ENCODE results near the gene OSBPL5.

The OSBPL5 gene

DNA sequence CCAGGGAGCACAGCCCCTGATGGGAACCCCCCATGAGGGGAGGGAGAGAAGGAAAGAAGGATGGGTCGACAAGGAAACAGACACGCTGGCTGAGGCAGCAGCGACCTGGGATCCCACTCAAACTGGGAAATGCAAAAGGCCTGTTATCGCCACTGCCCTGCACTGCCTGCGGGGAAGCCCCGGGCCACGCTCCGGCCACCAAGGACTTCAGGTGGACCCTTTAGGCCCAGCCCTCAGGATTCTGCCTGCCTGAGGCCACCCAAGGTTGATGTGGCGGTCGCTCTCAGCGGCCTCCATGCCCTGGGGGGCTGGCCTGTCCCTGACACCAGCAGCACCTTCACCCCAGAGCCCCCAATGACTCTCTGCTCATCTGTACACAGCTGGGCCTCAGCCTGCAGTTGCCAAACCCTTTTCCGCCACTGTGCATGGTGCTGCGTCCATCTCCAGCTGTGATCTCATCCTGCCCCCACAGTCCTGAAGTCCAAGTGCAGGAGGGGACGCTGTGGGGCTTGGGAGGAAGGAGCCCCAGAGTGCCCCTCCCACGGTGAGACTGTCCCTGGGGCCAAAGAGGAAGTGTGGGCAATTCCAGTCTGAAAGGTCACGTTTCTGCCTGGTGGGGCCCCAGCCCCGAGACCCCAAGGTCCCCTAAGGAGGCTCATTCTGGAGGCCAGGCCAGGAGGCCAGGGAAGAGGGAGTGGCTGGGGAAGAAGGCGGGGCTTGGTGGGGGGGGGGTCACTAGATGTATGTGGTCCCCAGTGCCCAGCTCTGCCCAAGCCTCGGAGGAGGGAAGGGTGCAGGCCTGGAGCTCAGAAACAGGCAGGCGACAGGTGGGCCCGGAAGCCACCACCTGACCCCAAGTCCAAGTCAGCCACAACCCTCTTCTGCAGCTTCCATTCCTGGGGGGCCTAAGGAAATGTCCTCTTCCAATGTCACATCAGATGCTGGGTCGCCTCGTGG lies 31.6 kb downstream of the OSBPL5 start:
- Mint-ChIP-seq H3K27ac (no peak overlapping the region), H3K4me1 (ENCODE audit: low read depth) (no peaks in the 10 kb centered on the region)

DNA sequence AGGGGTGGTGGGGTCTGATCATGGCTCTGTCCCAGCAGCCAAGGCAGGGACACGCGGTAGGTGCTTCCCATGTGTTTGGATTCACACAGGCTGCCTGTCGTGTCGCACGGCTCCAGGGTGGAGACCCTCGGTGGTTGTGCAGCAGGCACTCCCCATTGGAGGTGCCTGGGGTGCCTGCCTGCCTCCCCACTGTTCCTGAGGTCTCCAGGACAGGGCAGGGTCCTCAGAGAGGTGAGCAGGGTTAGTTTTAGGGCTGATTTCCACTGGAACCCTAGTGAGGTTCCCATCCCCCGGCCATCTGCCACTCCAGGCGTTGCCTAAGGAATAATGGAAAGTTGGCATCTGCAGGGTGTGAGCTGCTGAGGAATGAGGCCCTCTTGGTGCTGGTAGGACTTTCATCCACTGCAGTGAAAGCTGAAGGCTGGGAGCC lies 32.3 kb downstream of the OSBPL5 start:
- Mint-ChIP-seq H3K36me3 (ENCODE audit: low read depth) (no peaks in the 10 kb centered on the region), H3K4me1 (ENCODE audit: low read depth) (no peaks in the 10 kb centered on the region), H3K4me3 (no peak overlapping the region), H3K9me3 (no peaks in the 10 kb centered on the region), H3K27me3 (ENCODE audit: low read depth) (no peaks in the 10 kb centered on the region), H3K27ac (no peak overlapping the region)

More for the DNA sequence above, 31.6 kb downstream of the OSBPL5 start:
- H3K27me3 Mint-ChIP-seq (ENCODE audit: low read depth): no peaks in the 10 kb centered on the region
- H3K9me3 Mint-ChIP-seq: no peaks in the 10 kb centered on the region
- no peak overlapping the region for H3K4me3 Mint-ChIP-seq
- H3K36me3 Mint-ChIP-seq (ENCODE audit: low read depth): no peaks in the 10 kb centered on the region

DNA sequence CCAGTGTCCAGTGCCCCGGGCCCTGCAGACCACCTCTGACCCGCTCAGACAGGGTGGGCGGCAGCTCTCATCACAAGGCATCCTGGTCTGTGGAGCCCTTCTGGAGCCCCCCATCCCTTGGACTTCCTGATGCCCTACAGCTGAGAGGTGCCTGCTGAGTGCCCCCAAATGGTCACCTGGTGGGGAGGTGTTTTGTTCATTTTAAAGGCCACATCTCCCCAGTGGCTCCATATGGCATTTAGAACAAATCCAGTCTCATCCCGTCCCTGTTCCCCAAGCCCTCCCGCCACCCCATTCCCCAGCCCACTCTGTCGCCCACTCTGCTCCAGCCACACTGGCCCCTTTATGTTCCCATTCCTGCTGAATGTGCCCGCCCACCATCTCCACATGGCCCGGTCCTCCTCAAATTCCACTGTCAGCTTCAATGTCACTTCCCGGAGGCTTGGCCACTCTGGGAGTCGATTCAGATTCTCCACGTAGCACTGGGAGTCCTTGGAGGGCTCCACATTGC lies 32.8 kb downstream of the OSBPL5 start:
- H3K36me3 Mint-ChIP-seq (ENCODE audit: low read depth): no peaks in the 10 kb centered on the region
- H3K9me3 Mint-ChIP-seq: no peaks in the 10 kb centered on the region
- no peak overlapping the region for H3K4me3 Mint-ChIP-seq
- H3K4me1 Mint-ChIP-seq (ENCODE audit: low read depth): no peaks in the 10 kb centered on the region
- H3K27me3 Mint-ChIP-seq (ENCODE audit: low read depth): no peaks in the 10 kb centered on the region
- H3K27ac Mint-ChIP-seq: no peak overlapping the region

DNA sequence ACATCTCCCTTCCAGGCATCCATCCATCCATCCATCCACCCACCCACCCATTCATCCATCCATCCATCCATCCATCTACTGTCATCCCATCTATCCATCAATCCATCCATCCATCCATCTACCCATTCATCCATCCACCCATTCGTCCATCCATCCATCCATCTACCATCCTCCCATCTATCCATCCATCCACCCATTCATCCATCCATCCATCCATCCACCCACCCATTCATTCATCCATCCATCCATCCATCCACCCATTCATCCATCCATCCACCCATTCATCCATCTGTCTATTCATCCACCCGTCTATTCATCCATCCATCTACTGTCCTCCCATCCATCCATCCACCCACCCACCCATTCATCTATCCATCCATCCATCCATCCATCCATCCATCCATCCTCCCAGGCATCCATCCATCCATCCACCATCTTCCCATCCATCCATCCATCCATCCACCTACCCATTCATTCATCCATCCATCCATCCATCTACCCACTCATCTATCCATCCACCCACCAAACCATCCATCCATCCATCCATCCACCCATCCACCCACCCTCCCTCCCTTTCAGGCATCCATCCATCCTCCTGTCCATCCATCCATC lies 33.7 kb downstream of the OSBPL5 start:
- no peak overlapping the region for H3K27ac Mint-ChIP-seq
- H3K4me1 Mint-ChIP-seq (ENCODE audit: low read depth): no peaks in the 10 kb centered on the region
- H3K4me3 Mint-ChIP-seq: no peak overlapping the region
- H3K9me3 Mint-ChIP-seq: no peaks in the 10 kb centered on the region
- H3K27me3 Mint-ChIP-seq (ENCODE audit: low read depth): no peaks in the 10 kb centered on the region
- H3K36me3 Mint-ChIP-seq (ENCODE audit: low read depth): no peaks in the 10 kb centered on the region

DNA sequence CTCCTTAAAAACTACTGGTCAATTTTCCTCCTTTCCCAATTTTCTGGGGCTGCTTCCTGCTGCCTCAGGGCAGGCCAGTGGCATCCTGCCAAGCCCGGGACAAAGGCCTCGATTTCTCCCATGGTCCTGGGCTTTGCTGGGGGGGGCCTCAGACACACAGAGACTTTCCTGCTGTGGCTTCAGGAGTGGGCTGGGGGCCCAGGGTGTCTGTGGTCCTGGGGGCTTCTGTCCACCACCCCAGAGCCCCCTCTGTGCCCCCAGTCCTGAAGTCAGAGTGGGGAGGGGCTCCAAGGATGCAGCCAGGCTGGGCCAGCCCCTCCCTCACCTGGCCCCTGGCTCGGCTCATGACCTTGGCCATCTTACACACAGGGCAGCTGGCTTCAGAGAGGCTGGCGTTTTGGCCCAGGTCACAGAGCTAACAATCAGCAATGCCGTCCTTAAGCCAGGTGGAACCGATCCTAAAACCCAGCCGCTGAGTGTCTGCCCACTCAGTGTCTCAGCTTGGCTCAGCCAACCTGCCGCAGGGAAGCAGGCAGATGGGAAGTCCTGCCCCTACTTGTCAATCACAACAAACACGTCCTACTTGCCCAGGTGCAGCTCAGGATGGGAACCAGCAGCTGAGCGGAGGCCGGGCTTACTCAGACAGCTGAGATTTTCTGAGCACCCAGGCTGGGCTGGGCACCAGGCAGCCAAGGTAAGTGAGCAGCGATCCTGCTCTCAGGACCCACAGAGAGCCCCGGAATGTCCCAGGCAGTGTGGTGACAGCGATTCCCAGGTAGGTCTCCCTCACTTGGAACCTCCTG lies 34.6 kb downstream of the OSBPL5 start:
- Mint-ChIP-seq H3K27ac (no peak overlapping the region), H3K9me3 (no peaks in the 10 kb centered on the region), H3K36me3 (ENCODE audit: low read depth) (no peaks in the 10 kb centered on the region), H3K4me1 (ENCODE audit: low read depth) (no peaks in the 10 kb centered on the region), H3K27me3 (ENCODE audit: low read depth) (no peaks in the 10 kb centered on the region), H3K4me3 (no peak overlapping the region)

DNA sequence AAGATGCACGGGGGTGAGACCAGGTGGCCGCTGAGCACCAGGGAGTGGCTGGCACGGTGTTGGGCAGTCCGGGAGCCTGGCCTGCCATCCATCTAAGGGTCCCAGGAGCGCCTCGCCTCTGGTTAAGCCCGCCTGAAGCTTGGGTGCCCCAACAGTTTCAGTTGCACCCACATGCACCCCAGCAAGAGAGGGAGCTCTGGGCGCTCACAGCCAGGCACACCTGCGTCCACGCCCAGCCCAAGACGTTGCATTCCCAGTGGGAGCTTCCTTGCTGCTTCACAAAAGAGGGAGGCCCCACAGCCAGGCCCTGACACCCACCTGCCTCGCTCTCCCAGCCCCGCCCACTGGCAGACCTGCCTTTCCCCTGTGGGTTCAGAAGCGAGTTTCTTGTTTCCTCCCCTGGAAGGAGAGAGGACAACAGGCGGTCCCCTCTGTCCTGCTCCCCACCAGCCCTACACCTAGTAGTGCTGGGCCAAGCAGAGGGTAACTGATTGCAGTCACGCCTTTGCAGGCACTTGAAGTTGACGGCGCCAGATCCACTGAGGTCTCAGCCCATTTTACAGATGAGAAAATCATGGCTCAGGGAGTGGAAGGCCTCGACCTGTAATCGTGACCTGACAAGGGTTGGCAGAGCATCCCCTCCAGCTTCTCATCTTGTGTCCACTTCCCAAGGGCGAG lies 35.4 kb downstream of the OSBPL5 start:
- H3K4me3 Mint-ChIP-seq: no peak overlapping the region
- H3K27me3 Mint-ChIP-seq (ENCODE audit: low read depth): no peaks in the 10 kb centered on the region
- H3K4me1 Mint-ChIP-seq (ENCODE audit: low read depth): no peaks in the 10 kb centered on the region
- no peak overlapping the region for H3K27ac Mint-ChIP-seq
- no peaks in the 10 kb centered on the region for H3K9me3 Mint-ChIP-seq
- H3K36me3 Mint-ChIP-seq (ENCODE audit: low read depth): no peaks in the 10 kb centered on the region

DNA sequence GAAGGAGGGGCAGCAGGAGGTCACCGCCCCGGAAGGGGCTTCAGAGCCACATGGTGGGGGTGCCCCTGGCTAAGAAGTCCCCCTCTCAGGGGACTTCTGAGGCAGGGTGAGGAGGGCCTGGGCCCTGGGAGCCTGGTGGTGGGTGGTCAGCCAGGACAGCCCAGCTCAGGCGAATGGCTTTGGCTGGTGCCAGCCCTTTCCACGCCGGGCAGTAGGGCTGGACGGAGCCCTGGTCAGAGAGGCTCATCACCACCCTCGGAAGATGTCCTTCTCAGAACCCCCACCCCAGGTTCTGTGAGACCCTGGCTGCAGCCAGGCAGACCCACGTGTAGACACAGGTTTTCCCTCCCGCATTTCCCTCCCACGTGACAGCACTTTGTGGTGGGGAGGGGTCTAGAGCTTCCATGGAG lies 35.9 kb downstream of the OSBPL5 start:
- no peak overlapping the region for H3K4me3 Mint-ChIP-seq
- H3K9me3 Mint-ChIP-seq: no peaks in the 10 kb centered on the region
- no peaks in the 10 kb centered on the region for H3K36me3 Mint-ChIP-seq (ENCODE audit: low read depth)
- no peaks in the 10 kb centered on the region for H3K27me3 Mint-ChIP-seq (ENCODE audit: low read depth)
- H3K27ac Mint-ChIP-seq: no peak overlapping the region
- H3K4me1 Mint-ChIP-seq (ENCODE audit: low read depth): no peaks in the 10 kb centered on the region

DNA sequence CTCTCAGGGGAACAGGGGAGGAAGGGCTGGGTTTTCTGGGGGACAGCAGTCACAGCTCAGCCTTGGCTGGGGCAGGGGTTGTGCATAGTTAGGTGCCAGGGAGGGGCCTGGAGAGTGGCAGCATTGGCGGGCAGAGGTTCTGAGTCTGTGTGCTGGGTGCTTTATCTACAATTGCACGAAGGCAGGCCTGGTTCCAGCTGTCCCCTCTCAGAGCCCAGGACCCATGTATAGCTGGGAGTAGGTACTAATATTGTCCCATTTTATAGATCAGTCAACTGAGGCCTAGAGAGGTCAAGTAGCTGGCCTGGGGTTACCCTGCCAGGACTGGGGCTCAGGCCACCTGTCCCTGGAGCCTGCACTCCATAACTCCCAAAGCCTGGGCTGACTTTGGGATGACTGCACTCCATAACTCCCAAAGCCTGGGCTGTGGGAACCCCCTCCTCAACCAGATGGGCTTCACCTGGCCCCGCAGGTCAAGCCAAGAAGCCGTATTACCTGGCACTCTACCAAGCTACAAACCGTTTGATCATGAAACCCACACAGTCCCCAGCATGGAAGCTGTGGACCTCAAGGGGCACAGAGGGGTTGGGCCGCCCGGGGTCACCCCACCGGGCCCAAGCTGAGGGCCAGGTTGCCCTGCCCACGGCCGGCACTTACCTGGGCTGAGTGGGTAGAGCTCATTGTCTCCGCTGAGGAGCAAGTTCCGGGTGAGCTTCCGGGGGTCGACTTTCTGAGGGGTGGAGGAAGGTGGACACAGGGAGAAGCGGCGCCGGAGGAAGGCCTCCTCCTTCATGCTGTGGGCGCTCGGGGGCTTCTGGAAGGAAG lies 36.5 kb downstream of the OSBPL5 start:
- H3K4me1 Mint-ChIP-seq (ENCODE audit: low read depth): no peaks in the 10 kb centered on the region
- no peak overlapping the region for H3K4me3 Mint-ChIP-seq
- no peaks in the 10 kb centered on the region for H3K9me3 Mint-ChIP-seq
- H3K27me3 Mint-ChIP-seq (ENCODE audit: low read depth): no peaks in the 10 kb centered on the region
- no peaks in the 10 kb centered on the region for H3K36me3 Mint-ChIP-seq (ENCODE audit: low read depth)
- no peak overlapping the region for H3K27ac Mint-ChIP-seq

DNA sequence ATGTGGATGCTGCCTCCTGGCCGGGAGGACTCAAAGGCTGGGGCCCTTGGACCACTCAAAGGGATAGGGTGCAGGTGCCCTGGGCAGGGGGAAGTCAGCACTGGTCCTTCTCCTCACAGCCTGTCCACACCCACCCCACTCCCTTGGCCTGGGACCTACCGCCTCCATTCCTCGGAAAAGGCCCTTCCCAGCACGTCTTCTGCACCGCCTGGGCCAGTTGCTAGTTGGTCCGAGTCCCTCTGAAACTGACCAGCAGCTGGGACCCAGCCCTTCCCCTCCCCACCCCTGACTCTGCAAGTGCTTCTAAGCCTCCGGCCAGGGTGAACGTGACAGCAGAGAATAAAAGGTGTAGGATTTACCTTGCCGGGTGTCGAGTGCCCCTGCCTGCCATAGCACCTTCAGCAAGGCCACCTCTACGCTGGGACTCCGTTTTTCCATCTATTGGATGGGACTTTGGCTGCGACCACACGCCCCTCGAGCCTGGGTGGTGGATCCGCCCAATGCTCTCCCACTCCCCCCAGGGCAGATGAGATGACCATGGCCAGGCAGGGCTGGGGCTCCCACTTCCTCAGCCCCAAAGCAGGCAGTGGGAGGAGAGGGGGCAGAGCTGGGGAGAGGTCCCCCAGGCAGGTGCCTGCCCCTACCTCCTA lies 37.3 kb downstream of the OSBPL5 start:
- Mint-ChIP-seq H3K9me3 (no peaks in the 10 kb centered on the region), H3K27ac (no peak overlapping the region), H3K36me3 (ENCODE audit: low read depth) (no peaks in the 10 kb centered on the region), H3K27me3 (ENCODE audit: low read depth) (no peaks in the 10 kb centered on the region), H3K4me1 (ENCODE audit: low read depth) (no peaks in the 10 kb centered on the region), H3K4me3 (no peak overlapping the region)

DNA sequence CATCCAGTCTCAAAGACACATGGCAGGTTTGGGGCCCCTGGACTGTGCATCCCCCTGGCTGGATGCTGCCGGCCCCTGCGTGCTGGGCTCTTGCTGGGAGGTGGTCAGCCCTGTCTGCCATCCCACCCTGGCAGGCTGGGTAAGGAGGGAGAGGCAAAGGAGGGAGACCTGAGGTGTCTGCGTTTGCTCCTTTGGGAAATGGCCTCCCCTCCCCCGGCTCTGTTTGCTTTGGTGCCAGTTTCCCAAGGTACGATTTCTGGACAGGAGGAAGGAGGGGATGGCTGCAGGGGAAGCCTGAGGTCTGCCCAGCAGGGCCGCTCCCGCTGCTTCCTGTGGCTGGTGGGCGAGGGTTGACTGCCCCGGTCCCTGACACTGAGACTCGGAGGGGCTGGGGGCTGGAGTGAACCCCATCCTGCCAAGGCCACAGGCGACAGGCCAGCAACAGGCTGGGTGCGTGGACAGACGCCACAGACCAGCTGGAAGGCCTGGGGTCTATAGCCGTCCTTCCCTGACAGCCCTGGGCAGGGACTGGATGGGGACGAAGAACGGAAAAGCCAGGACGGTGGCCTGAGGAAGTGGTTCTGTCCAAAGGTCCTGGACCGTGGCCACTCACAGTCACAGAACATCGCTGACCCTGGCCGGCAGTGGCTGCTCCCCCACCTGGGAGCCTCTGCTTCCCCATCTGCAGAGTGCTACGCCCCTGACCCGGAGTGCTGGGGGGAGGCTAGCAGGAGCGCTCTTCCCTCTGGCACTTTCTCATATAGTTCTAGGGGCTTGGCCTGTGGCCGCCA lies 38.0 kb downstream of the OSBPL5 start:
- Mint-ChIP-seq H3K9me3 (no peaks in the 10 kb centered on the region), H3K4me1 (ENCODE audit: low read depth) (no peaks in the 10 kb centered on the region), H3K4me3 (no peak overlapping the region)

DNA sequence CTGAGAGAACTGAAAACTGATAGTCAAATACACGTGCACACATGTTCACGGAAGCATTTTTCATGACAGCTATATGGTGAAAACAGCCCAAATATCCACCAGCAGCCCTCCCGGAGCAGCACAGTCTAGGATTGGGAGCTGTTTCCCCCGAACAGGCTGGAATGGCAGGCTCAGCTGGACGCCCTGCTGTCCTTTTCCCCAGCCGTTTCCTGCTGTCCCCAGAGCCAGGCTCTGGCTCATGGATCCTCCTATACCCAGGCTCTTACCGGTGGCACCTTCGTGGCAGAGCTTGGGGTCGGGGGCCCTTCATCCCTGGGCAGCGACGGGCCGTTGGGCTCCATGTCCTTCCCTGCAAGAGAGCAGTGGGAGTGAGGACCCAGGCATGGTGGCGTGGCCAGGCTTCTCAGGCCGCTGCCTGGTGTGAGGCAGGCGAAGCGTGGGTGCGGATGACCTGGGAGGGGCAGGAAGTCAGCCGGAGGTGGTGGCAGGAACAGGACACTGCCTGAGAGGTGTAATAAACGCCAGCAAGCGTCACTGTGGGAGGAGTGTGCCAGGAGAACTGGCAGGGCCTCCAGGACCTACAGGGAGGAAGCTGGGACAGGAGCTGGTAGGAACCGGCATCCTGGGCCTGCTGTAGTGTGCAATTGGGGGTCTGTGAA lies 38.8 kb downstream of the OSBPL5 start:
- Mint-ChIP-seq H3K4me3 (no peak overlapping the region), H3K27me3 (ENCODE audit: low read depth) (no peaks in the 10 kb centered on the region), H3K36me3 (ENCODE audit: low read depth) (no peaks in the 10 kb centered on the region), H3K9me3 (no peaks in the 10 kb centered on the region), H3K4me1 (ENCODE audit: low read depth) (no peaks in the 10 kb centered on the region), H3K27ac (no peak overlapping the region)

More for the DNA sequence above, 38.0 kb downstream of the OSBPL5 start:
- no peak overlapping the region for H3K27ac Mint-ChIP-seq
- no peaks in the 10 kb centered on the region for H3K27me3 Mint-ChIP-seq (ENCODE audit: low read depth)
- no peaks in the 10 kb centered on the region for H3K36me3 Mint-ChIP-seq (ENCODE audit: low read depth)

DNA sequence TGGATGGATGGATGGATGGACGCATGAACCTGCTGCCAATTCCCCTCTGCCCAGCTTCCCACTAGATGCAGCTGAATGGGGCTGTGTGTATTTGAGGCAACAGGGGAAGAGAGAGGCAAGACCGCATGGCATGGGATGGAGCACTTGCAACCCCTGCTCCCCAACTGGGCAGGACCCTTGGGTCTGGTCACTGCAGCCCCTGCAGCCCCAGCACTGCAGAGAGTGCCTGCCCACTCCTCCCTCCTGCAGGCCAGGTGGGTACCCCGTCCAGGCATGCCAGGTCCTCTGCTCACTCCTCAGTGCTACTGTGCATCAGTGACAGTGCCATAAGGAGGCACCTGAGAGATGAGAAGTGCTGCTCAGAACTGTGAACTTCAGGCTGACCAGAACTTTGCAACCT lies 40.3 kb downstream of the OSBPL5 start:
- no peaks in the 10 kb centered on the region for H3K36me3 Mint-ChIP-seq (ENCODE audit: low read depth)
- no peaks in the 10 kb centered on the region for H3K9me3 Mint-ChIP-seq
- no peak overlapping the region for H3K27ac Mint-ChIP-seq
- no peaks in the 10 kb centered on the region for H3K4me1 Mint-ChIP-seq (ENCODE audit: low read depth)
- no peaks in the 10 kb centered on the region for H3K27me3 Mint-ChIP-seq (ENCODE audit: low read depth)
- no peak overlapping the region for H3K4me3 Mint-ChIP-seq

All from T-helper 1 cell treated with Interleukin-12 subunit alpha and Interleukin-12 subunit beta and Interleukin-4 antibody, amounts not matched to agents 30 μg/mL and 1 μg/mL, for 36 hours (primary cell).